H1 (cell line): ENCODE data around the gene CNPY3. TPM values are rescaled to one million over a fixed set of nuclear protein-coding genes. Genes with fewer than 3 reads are reported as not detected.

Source experiments
- CHD2 ChIP-seq: IDR thresholded peaks from 2 replicates; pipeline ENCODE4 v1.6.1; 2012; ENCODE audit warnings: low read length, improper control_type of control experiment
- CTCF ChIP-seq, 3 experiments: IDR thresholded peaks; 1 replicate in 2 of 3; 2 replicates in 1 of 3; pipeline versions ENCODE4 v1.5.1 to v1.6.1; 2011; ENCODE audit warnings: low read length in 3 of 3, mild to moderate bottlenecking in 3 of 3, inconsistent platforms in 2 of 3, low read depth in 1 of 3, moderate library complexity in 1 of 3; ENCODE audit not compliant: insufficient read depth in 1 of 3; ENCODE audit errors: control extremely low read depth in 1 of 3
- EZH2 ChIP-seq: fragments of 200-600 bp; sonication (generic); IDR thresholded peaks from 2 replicates; pipeline ENCODE4 v1.7.1; 2012; ENCODE audit warnings: low read depth, mild to moderate bottlenecking, moderate library complexity, low read length, inconsistent platforms; ENCODE audit not compliant: severe bottlenecking
- SAP30 ChIP-seq: fragments of 300-600 bp; sonication (generic); IDR thresholded peaks from 2 replicates; pipeline ENCODE4 v1.7.1; 2012; ENCODE audit warnings: low read length, moderate library complexity, mild to moderate bottlenecking, inconsistent platforms; ENCODE audit not compliant: insufficient read depth, insufficient replicate concordance
- SIRT6 ChIP-seq: IDR thresholded peaks from one replicate; pipeline ENCODE4 v1.7.1; 2012; ENCODE audit warnings: low read length, inconsistent platforms
- polyA plus RNA-seq, 7 experiments: library from polyadenylated mRNA; depleted of rRNA in 3 of 7; stranded (reverse) in 5 of 7; unstranded in 2 of 7; fragments of >200 nt in 5 of 7; fragments of 200-250 nt in 2 of 7; gene quantifications; 1 replicate in 5 of 7; 2 replicates in 1 of 7; 4 replicates in 1 of 7; pipeline versions ENCODE4 v1.2.1 to v1.2.3, GENCODE V29; 2011 to 2013; ENCODE audit warnings: missing spikeins in 2 of 7, mixed read lengths in 2 of 7
- total RNA-seq: library from RNA; stranded (reverse); fragmentation: NEBNext Ultra II Directional; extraction: Animal tissue kit (Norgen Biotek cat#: 25700); gene quantifications from 2 replicates; pipeline ENCODE4 v1.2.1, GENCODE V29; 2021

The CNPY3 gene
- total and polyA plus RNA-seq, 2 of the 8 experiments (the other 6 are each of a cell fraction or from before 2014, with no cell fraction given), result 49.6 to 64.5 TPM

- TF ChIP-seq EZH2 (no peak), SIRT6 (no peak), SAP30 (no peak), CTCF (IDR thresholded peaks at IDR 0.05; ENCODE audit: control extremely low read depth in 1 of 3, insufficient read depth in 1 of 3, low read depth in 1 of 3, low read length in 3 of 3) (no peak), CHD2 (no peak)
Measured at GRCh38 chr6:42942444-42942843, 13.2 kb downstream of the CNPY3 start (continued).
